HepG2 (cell line): ENCODE measurements around the gene RTP2. TPM values are rescaled to one million over a fixed set of nuclear protein-coding genes. Genes with fewer than 3 reads are reported as not detected.

ENCODE experiments used
- AGO2 ChIP-seq: fragments of 200-400 bp; formaldehyde crosslinking; optimal IDR thresholded peaks from 2 replicates; pipeline ENCODE3; 2017; ENCODE audit warnings: mild to moderate bottlenecking, low read depth, low read length, moderate library complexity
- CCDC6 ChIP-seq: sonication (generic); formaldehyde crosslinking; IDR thresholded peaks from 2 replicates; pipeline ENCODE4 v1.8.1; 2022; ENCODE audit warnings: mild to moderate bottlenecking, missing genetic modification reagents, moderate library complexity
- FOXJ3 ChIP-seq: sonication (generic); formaldehyde crosslinking; IDR thresholded peaks from 2 replicates; pipeline ENCODE4 v1.4.0; 2020; ENCODE audit warnings: missing genetic modification reagents, mild to moderate bottlenecking, borderline replicate concordance
- FOXO1 ChIP-seq: sonication (generic); formaldehyde crosslinking; IDR thresholded peaks from 2 replicates; pipeline ENCODE4 v1.4.0; 2020; ENCODE audit warnings: missing genetic modification reagents
- HMG20B ChIP-seq: conservative IDR thresholded peaks from 2 replicates; pipeline ENCODE4 v1.6.1; 2016; ENCODE audit warnings: missing genetic modification reagents, missing compliant biosample characterization
- KDM3A ChIP-seq: IDR thresholded peaks from 2 replicates; pipeline ENCODE4 v1.6.1; 2018; ENCODE audit warnings: low read depth, missing compliant biosample characterization
- MIER3 ChIP-seq: IDR thresholded peaks from 2 replicates; pipeline ENCODE4 v1.6.1; 2016; ENCODE audit warnings: missing compliant biosample characterization, borderline replicate concordance
- NCOA2 ChIP-seq: sonication (generic); formaldehyde crosslinking; IDR thresholded peaks from 2 replicates; pipeline ENCODE4 v1.8.0; 2022; ENCODE audit warnings: inconsistent platforms
- RAD21 ChIP-seq: fragments of 450-650 bp; formaldehyde crosslinking; IDR thresholded peaks from 2 replicates; pipeline ENCODE4 v1.5.0; 2020; ENCODE audit warnings: mild to moderate bottlenecking
- SMYD3 ChIP-seq: sonication (generic); formaldehyde crosslinking; IDR thresholded peaks from 2 replicates; pipeline ENCODE4 v1.8.1; 2023; ENCODE audit warnings: mild to moderate bottlenecking, missing genetic modification reagents
- SP2 ChIP-seq: sonication (generic); formaldehyde crosslinking; IDR thresholded peaks from 2 replicates; pipeline ENCODE4 v1.5.1; 2020; ENCODE audit warnings: mild to moderate bottlenecking, missing genetic modification reagents
- ZBTB3 ChIP-seq: sonication (generic); formaldehyde crosslinking; IDR thresholded peaks from 2 replicates; pipeline ENCODE4 v1.4.0; 2020; ENCODE audit warnings: low read depth, mild to moderate bottlenecking, moderate library complexity, missing genetic modification reagents, borderline replicate concordance
- ZFP36L1 ChIP-seq: sonication (generic); formaldehyde crosslinking; IDR thresholded peaks from 2 replicates; pipeline ENCODE4 v1.8.0; 2022; ENCODE audit warnings: mild to moderate bottlenecking, missing genetic modification reagents, moderate library complexity
- ZNF101 ChIP-seq: sonication (generic); formaldehyde crosslinking; IDR thresholded peaks from 2 replicates; pipeline ENCODE4 v1.4.0; 2020; ENCODE audit warnings: mild to moderate bottlenecking, low read depth, missing genetic modification reagents, borderline replicate concordance
- ZNF121 ChIP-seq: sonication (generic); formaldehyde crosslinking; IDR thresholded peaks from 2 replicates; pipeline ENCODE4 v1.5.0; 2020; ENCODE audit warnings: mild to moderate bottlenecking, missing genetic modification reagents
- ZNF232 ChIP-seq: sonication (generic); formaldehyde crosslinking; IDR thresholded peaks from 2 replicates; pipeline ENCODE4 v1.4.0; 2020; ENCODE audit warnings: missing genetic modification reagents, borderline replicate concordance
- ZNF382 ChIP-seq: sonication (generic); formaldehyde crosslinking; IDR thresholded peaks from 2 replicates; pipeline ENCODE4 v1.5.0; 2020; ENCODE audit warnings: missing genetic modification reagents, mild to moderate bottlenecking, borderline replicate concordance
- ZNF430 ChIP-seq: sonication (generic); formaldehyde crosslinking; IDR thresholded peaks from 2 replicates; pipeline ENCODE4 v1.9.0; 2021; ENCODE audit warnings: mild to moderate bottlenecking, missing genetic modification reagents
- ZNF580 ChIP-seq: IDR thresholded peaks from 2 replicates; pipeline ENCODE4 v1.6.1; 2016; ENCODE audit warnings: low read depth, borderline replicate concordance
- ZNF747 ChIP-seq: sonication (generic); formaldehyde crosslinking; IDR thresholded peaks from 2 replicates; pipeline ENCODE4 v1.8.1; 2023; ENCODE audit warnings: missing genetic modification reagents, mild to moderate bottlenecking, borderline replicate concordance
- ZNF790 ChIP-seq: sonication (generic); formaldehyde crosslinking; IDR thresholded peaks from 2 replicates; pipeline ENCODE4 v1.8.0; 2022; ENCODE audit warnings: missing genetic modification reagents, mild to moderate bottlenecking, borderline replicate concordance
- polyA plus RNA-seq, 8 experiments: library from polyadenylated mRNA; depleted of rRNA in 3 of 8; stranded (reverse) in 7 of 8; unstranded in 1 of 8; fragments of >200 nt; fragmentation: Illumina TruSeq in 4 of 8; extraction: Trizol in 4 of 8; gene quantifications; 2 replicates each; pipeline versions ENCODE4 v1.2.1 to v1.2.3, GENCODE V29; 2011 to 2016; ENCODE audit warnings: low read depth in 4 of 8, missing spikeins in 1 of 8, mixed read lengths in 1 of 8; ENCODE audit not compliant: insufficient read depth in 1 of 8
- total RNA-seq, 5 experiments: library from RNA; depleted of rRNA; stranded (reverse); fragments of >200 nt; fragmentation: Illumina TruSeq; extraction: Trizol; gene quantifications; 2 replicates each; pipeline ENCODE4 v1.2.3, GENCODE V29; 2016; ENCODE audit warnings: low read depth in 1 of 5
- TF ChIP-seq, protein P1 (sequence below), 2 experiments: fragments of 450-650 bp in 1 of 2; sonication (generic) in 1 of 2; formaldehyde crosslinking; IDR thresholded peaks; 2 replicates each; pipeline versions ENCODE4 v1.5.0 to v1.8.0; 2020 to 2022; ENCODE audit warnings: mild to moderate bottlenecking in 1 of 2, missing genetic modification reagents in 1 of 2
- TF ChIP-seq, protein P2 (sequence below), 2 experiments: sonication (generic) in 1 of 2; formaldehyde crosslinking in 1 of 2; IDR thresholded peaks; 2 replicates each; pipeline versions ENCODE4 v1.5.1 to v1.6.1; 2011 to 2020; ENCODE audit warnings: borderline replicate concordance in 1 of 2, low read depth in 1 of 2, low read length in 1 of 2, mild to moderate bottlenecking in 1 of 2, missing genetic modification reagents in 1 of 2, moderate library complexity in 1 of 2
- TF ChIP-seq, protein P3 (sequence below): sonication (generic); formaldehyde crosslinking; IDR thresholded peaks from 2 replicates; pipeline ENCODE4 v1.8.1; 2023; ENCODE audit warnings: mild to moderate bottlenecking, moderate library complexity, missing genetic modification reagents

The RTP2 gene
- total and polyA plus RNA-seq, 2 of the 13 experiments (the other 11 are each of a cell fraction or from before 2014, with no cell fraction given), result not detected

GRCh38 chr3:187750006-187750512, 47.7 kb upstream of the RTP2 start (continued):
- TF ChIP-seq, protein P1, sequence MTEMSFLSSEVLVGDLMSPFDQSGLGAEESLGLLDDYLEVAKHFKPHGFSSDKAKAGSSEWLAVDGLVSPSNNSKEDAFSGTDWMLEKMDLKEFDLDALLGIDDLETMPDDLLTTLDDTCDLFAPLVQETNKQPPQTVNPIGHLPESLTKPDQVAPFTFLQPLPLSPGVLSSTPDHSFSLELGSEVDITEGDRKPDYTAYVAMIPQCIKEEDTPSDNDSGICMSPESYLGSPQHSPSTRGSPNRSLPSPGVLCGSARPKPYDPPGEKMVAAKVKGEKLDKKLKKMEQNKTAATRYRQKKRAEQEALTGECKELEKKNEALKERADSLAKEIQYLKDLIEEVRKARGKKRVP (CRISPR knock-in tag; IDR thresholded peaks at IDR 0.05), result no peak
- TF ChIP-seq, protein P2, sequence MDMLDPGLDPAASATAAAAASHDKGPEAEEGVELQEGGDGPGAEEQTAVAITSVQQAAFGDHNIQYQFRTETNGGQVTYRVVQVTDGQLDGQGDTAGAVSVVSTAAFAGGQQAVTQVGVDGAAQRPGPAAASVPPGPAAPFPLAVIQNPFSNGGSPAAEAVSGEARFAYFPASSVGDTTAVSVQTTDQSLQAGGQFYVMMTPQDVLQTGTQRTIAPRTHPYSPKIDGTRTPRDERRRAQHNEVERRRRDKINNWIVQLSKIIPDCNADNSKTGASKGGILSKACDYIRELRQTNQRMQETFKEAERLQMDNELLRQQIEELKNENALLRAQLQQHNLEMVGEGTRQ (IDR thresholded peaks at IDR 0.05; ENCODE audit: low read depth, low read length), result peak; percentile 12; the same call in 1 of the 2 replicates
- TF ChIP-seq, protein P2 (CRISPR knock-in tag; IDR thresholded peaks at IDR 0.05; ENCODE audit: borderline replicate concordance), result peak; percentile 72; the same call in 1 of the 2 replicates
- no peak for TF ChIP-seq ZNF101 (CRISPR knock-in tag)
- TF ChIP-seq FOXJ3 (CRISPR knock-in tag), result no peak
- 0 out of 2 replicates have a peak, but pooled peaks have one; percentile 7 for TF ChIP-seq ZNF232
- TF ChIP-seq MIER3 (CRISPR knock-in tag), result peak; percentile 48; the same call in 1 of the 2 replicates
- TF ChIP-seq ZNF430 (CRISPR knock-in tag), result 0 out of 2 replicates have a peak, but pooled peaks have one; percentile 11
- no peak for TF ChIP-seq ZNF382 (CRISPR knock-in tag)
- TF ChIP-seq HMG20B (CRISPR knock-in tag), result peak; percentile 80
- TF ChIP-seq KDM3A (CRISPR knock-in tag), result no peak
- TF ChIP-seq ZNF580 (CRISPR knock-in tag), result no peak
- TF ChIP-seq ZNF121 (CRISPR knock-in tag), result no peak
- TF ChIP-seq RAD21 (CRISPR knock-in tag), result no peak
- TF ChIP-seq SMYD3, result no peak
- TF ChIP-seq ZNF747 (CRISPR knock-in tag), result no peak
- TF ChIP-seq AGO2, result peak; percentile 49
- TF ChIP-seq FOXO1 (CRISPR knock-in tag), result peak; percentile 16; the same call in 1 of the 2 replicates
- TF ChIP-seq SP2 (CRISPR knock-in tag), result no peak
- TF ChIP-seq, protein P3, sequence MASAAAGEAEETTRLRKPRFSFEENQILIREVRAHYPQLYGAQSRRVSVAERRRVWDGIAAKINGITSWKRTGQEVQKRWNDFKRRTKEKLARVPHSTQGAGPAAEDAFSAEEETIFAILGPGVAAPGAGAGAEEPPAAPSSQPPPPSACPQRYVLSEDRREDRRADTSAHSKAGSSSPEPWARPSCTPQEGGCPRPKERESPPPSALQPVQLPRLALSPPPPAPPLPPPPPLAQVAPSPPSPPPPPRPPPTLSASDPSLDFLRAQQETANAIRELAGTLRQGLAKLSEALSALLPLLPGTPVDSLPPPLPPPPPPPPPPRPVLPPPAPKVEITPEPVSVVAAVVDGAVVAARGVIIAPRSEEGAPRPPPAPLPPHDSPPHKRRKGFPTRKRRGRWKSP, result peak; percentile 36; the same call in 1 of the 2 replicates
- no peak for TF ChIP-seq ZNF790 (CRISPR knock-in tag)
- TF ChIP-seq ZBTB3, result no peak
- no peak for TF ChIP-seq CCDC6 (CRISPR knock-in tag)
- TF ChIP-seq ZFP36L1 (CRISPR knock-in tag), result no peak
- TF ChIP-seq NCOA2, result peak; percentile 58
